Smooth muscle cell (in vitro differentiated cells): ENCODE measurements around the gene VPS50. TPM values are rescaled to one million over a fixed set of nuclear protein-coding genes. Genes with fewer than 3 reads are reported as not detected.

Experiments used
- DNase-seq: peaks from one replicate; lab custom pipeline; 2025; ENCODE audit not compliant: unreplicated experiment; lab: John Stamatoyannopoulos, UW
- H2AFZ ChIP-seq: fragments of 200-600 bp; sonication (generic); 2 replicates; pipeline ENCODE4 v1.6.0; 2016; ENCODE audit warnings: antibody characterized with exemption, low read depth, mild to moderate bottlenecking
- H3F3A ChIP-seq: fragments of 200-600 bp; sonication (generic); 2 replicates; pipeline ENCODE4 v1.6.0; 2017; ENCODE audit warnings: antibody characterized with exemption, low read depth
- H3K27ac ChIP-seq: fragments of 200-600 bp; sonication (generic); 2 replicates; pipeline ENCODE4 v1.5.1; 2016; ENCODE audit warnings: low read depth, mild to moderate bottlenecking
- H3K27me3 ChIP-seq: fragments of 200-600 bp; sonication (generic); 2 replicates; pipeline ENCODE4 v1.6.1; 2016; ENCODE audit warnings: low read depth, mild to moderate bottlenecking
- H3K36me3 ChIP-seq: fragments of 200-600 bp; sonication (generic); 2 replicates; pipeline ENCODE4 v1.5.1; 2016; ENCODE audit warnings: low read depth
- H3K4me1 ChIP-seq: fragments of 200-600 bp; sonication (generic); 2 replicates; pipeline ENCODE4 v1.5.1; 2016; ENCODE audit warnings: low read depth
- H3K4me2 ChIP-seq: fragments of 200-600 bp; sonication (generic); 2 replicates; pipeline ENCODE4 v1.6.0; 2016; ENCODE audit warnings: mild to moderate bottlenecking
- H3K4me3 ChIP-seq: fragments of 200-600 bp; sonication (generic); 2 replicates; pipeline ENCODE4 v1.5.1; 2016; ENCODE audit warnings: mild to moderate bottlenecking
- H3K79me2 ChIP-seq: fragments of 200-600 bp; sonication (generic); 2 replicates; pipeline ENCODE4 v1.6.0; 2016; ENCODE audit warnings: low read depth, mild to moderate bottlenecking
- H3K9ac ChIP-seq: fragments of 200-600 bp; sonication (generic); 2 replicates; pipeline ENCODE4 v1.6.0; 2016; ENCODE audit warnings: low read depth
- H3K9me3 ChIP-seq: fragments of 200-600 bp; sonication (generic); replicated peaks from 2 replicates; pipeline ENCODE4 v1.5.1; 2016; ENCODE audit warnings: low read depth
- H4K20me1 ChIP-seq: fragments of 200-600 bp; sonication (generic); 2 replicates; pipeline ENCODE4 v1.6.0; 2016; ENCODE audit warnings: low read depth
- WGBS: methylation state at CpG from one replicate; pipeline ENCODE4 v1.1.7; 2016; ENCODE audit warnings: low lambda C conversion rate; 5-methylcytosine and 5-hydroxymethylcytosine counted together
- polyA plus RNA-seq: library from polyadenylated mRNA; unstranded; fragments of >200 nt; fragmentation: Nextera tagmentation; extraction: Ambion mirVana; gene quantifications from 2 replicates; pipeline ENCODE4 v1.2.1, GENCODE V29; 2016
- total RNA-seq: library from RNA; depleted of rRNA; stranded (reverse); fragments of >200 nt; gene quantifications from 2 replicates; pipeline ENCODE4 v1.2.3, GENCODE V29; 2014
- TF ChIP-seq, protein P1 (sequence below): fragments of 200-600 bp; sonication (generic); IDR thresholded peaks from 2 replicates; pipeline ENCODE4 v1.5.1; 2017; ENCODE audit warnings: borderline replicate concordance, mild to moderate bottlenecking, antibody characterized with exemption; ENCODE audit not compliant: insufficient read depth, poor library complexity, severe bottlenecking

VPS50 gene
- total and polyA plus RNA-seq, 2 experiments from 2014 or later: 7.7 to 26.7 TPM

DNA sequence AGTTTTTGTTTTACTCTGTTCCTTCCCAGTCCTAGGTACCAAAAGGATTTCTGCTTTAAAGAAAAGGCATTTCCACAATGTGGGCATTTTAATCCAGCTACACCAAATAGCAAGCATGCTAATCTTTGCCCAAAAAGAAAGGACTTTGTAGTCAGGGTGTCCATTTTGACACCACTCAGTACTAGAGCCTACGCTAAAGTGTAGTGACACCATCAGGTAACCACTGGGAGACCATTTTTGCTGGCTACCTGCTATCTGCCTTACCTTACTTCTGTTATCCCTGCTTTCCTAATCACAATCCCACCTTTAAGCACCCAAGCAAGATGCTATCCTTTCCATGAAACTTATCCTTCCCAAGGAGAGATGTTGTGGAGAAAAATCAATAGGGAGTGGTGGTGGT is 129.7 kb downstream of the VPS50 start:
- no peak overlapping the region for H3K27ac ChIP-seq
- H3K27me3 ChIP-seq: no peaks in the 10 kb centered on the region
- no peak overlapping the region for H3K4me3 ChIP-seq
- TF ChIP-seq, protein P1, sequence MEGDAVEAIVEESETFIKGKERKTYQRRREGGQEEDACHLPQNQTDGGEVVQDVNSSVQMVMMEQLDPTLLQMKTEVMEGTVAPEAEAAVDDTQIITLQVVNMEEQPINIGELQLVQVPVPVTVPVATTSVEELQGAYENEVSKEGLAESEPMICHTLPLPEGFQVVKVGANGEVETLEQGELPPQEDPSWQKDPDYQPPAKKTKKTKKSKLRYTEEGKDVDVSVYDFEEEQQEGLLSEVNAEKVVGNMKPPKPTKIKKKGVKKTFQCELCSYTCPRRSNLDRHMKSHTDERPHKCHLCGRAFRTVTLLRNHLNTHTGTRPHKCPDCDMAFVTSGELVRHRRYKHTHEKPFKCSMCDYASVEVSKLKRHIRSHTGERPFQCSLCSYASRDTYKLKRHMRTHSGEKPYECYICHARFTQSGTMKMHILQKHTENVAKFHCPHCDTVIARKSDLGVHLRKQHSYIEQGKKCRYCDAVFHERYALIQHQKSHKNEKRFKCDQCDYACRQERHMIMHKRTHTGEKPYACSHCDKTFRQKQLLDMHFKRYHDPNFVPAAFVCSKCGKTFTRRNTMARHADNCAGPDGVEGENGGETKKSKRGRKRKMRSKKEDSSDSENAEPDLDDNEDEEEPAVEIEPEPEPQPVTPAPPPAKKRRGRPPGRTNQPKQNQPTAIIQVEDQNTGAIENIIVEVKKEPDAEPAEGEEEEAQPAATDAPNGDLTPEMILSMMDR: no peak
- H3K9ac ChIP-seq: no peak overlapping the region
- H3K4me1 ChIP-seq: peaks cover 4% of the 10 kb centered on the region
- no peaks in the 10 kb centered on the region for H4K20me1 ChIP-seq
- DNase-seq: no peak
- no peaks in the 10 kb centered on the region for H3K79me2 ChIP-seq
- 96% methylated on average over 1 of the region's 1 CpG for WGBS
- H3K36me3 ChIP-seq: no peaks in the 10 kb centered on the region
- H2AFZ ChIP-seq: no peak overlapping the region
- no peaks in the 10 kb centered on the region for H3F3A ChIP-seq
- H3K9me3 ChIP-seq: no peaks in the 10 kb centered on the region
- no peak overlapping the region for H3K4me2 ChIP-seq

DNA sequence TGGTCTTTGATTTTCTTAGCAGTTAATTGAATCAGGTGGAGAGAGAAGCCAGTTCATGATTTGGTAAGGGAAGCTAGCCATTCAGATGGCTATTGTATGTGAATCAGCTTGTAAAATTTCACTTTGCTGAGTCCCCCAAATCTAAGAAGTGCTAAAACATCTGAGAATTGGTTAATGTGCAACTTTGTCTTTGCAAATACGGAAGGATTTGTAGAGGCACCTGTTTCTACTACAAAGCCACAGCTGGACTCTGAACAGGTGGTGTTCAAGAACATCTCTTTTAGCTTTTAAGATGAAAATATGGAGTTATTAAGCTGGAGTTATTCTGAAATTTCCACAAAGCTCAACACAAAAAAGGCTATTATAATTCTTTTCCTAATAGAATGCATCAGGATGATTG is 132.6 kb downstream of the VPS50 start:
- H2AFZ ChIP-seq: no peak overlapping the region
- 96% methylated on average over 1 of the region's 1 CpG for WGBS
- H3K4me1 ChIP-seq: peaks cover 4% of the 10 kb centered on the region
- no peak for DNase-seq
- TF ChIP-seq, protein P1: no peak
- H3K9ac ChIP-seq: no peak overlapping the region
- H3K27ac ChIP-seq: no peak overlapping the region
- no peaks in the 10 kb centered on the region for H3K36me3 ChIP-seq
- no peaks in the 10 kb centered on the region for H4K20me1 ChIP-seq
- H3K4me3 ChIP-seq: no peak overlapping the region
- no peaks in the 10 kb centered on the region for H3F3A ChIP-seq
- H3K4me2 ChIP-seq: no peak overlapping the region
- H3K79me2 ChIP-seq: no peaks in the 10 kb centered on the region
- no peaks in the 10 kb centered on the region for H3K27me3 ChIP-seq
- no peaks in the 10 kb centered on the region for H3K9me3 ChIP-seq

DNA sequence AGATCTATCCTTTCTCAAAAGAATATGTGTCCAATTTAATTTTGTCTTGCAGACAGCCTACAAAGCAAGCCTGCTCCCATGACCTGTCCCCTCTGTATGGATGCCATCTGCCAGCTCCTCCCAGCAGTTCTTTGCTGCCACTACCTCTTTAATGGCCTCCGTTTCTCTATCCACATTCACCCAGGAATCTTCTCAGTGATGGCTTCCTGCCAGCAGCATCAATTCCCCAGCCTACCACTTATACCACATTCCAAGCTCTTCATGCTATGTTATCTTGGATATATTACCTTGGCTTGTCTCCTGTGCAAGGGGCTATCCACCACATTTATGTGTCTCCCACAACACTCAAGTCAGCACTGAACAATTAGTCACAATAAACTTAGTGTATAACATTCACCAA is 133.2 kb downstream of the VPS50 start:
- TF ChIP-seq, protein P1: no peak
- DNase-seq: no peak
- 88% methylated on average over 1 of the region's 1 CpG for WGBS

DNA sequence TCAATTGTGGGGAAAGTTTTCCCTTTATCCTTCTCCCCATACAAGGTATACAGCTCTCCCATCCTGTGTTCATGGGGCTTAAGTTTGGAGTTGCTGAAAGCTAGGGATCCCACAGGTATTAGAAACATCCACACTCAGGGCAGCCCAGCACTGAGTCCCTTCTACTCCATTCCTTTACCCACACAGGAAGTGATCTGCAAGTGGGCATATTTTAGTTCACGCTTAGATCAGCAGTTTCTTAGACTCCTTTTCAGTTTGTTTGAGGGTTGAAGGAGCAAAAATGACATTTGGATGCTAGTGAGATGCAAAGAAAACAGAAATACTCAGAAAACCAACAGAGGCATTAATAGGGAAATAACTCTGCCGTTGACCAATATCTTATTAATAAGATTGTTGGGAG is 134.7 kb downstream of the VPS50 start:
- TF ChIP-seq, protein P1: no peak
- Histone ChIP-seq H3K27ac (no peak overlapping the region), H3K79me2 (no peaks in the 10 kb centered on the region), H3K36me3 (no peaks in the 10 kb centered on the region), H3K4me2 (peak overlapping the region; percentile 1), H3K4me1 (no peaks in the 10 kb centered on the region), H2AFZ (no peak overlapping the region), H3F3A (no peaks in the 10 kb centered on the region), H3K4me3 (no peak overlapping the region), H3K9ac (no peak overlapping the region), H3K9me3 (no peaks in the 10 kb centered on the region), H4K20me1 (no peaks in the 10 kb centered on the region), H3K27me3 (no peaks in the 10 kb centered on the region)
- no peak for DNase-seq
- 85% methylated on average over 2 of the region's 2 CpGs for WGBS

More for the DNA sequence above, 133.2 kb downstream of the VPS50 start:
- Histone ChIP-seq H3K27ac (no peak overlapping the region), H3K4me1 (peaks cover 4% of the 10 kb centered on the region), H3K79me2 (no peaks in the 10 kb centered on the region), H3K4me3 (no peak overlapping the region), H3K9ac (no peak overlapping the region), H4K20me1 (no peaks in the 10 kb centered on the region), H3K36me3 (no peaks in the 10 kb centered on the region), H2AFZ (no peak overlapping the region), H3K27me3 (no peaks in the 10 kb centered on the region), H3K9me3 (no peaks in the 10 kb centered on the region), H3K4me2 (no peak overlapping the region), H3F3A (no peaks in the 10 kb centered on the region)
